A549 (cell line): ENCODE measurements around the gene KAT2A.

Experiments used
- CBX8 ChIP-seq: fragments of 200-600 bp; sonication (generic); IDR thresholded peaks from 2 replicates; pipeline ENCODE4 v1.6.1; 2016
- CEBPB ChIP-seq, 2 experiments: fragments of >200 bp in 1 of 2; sonication (Bioruptor Twin) in 1 of 2; formaldehyde crosslinking in 1 of 2; IDR thresholded peaks; 2 replicates each; pipeline ENCODE4 v1.6.1; 2012 to 2016
- CHD2 ChIP-seq: fragments of 150-350 bp; IDR thresholded peaks from 2 replicates; pipeline ENCODE4 v1.6.1; 2014; ENCODE audit warnings: low read length; ENCODE audit not compliant: partially characterized antibody
- EHMT2 ChIP-seq: fragments of 200-600 bp; sonication (generic); IDR thresholded peaks from 2 replicates; pipeline ENCODE4 v1.6.1; 2016; ENCODE audit warnings: antibody characterized with exemption, low read depth, mild to moderate bottlenecking, moderate library complexity
- POLR2A ChIP-seq: IDR thresholded peaks from 2 replicates; pipeline ENCODE4 v1.6.1; 2012; ENCODE audit warnings: mild to moderate bottlenecking, low read length
- RAD21 ChIP-seq, 2 experiments: fragments of >200 bp in 1 of 2; sonication (Bioruptor Twin) in 1 of 2; formaldehyde crosslinking in 1 of 2; IDR thresholded peaks in 1 of 2; conservative IDR thresholded peaks in 1 of 2; 2 replicates in 1 of 2; 3 replicates in 1 of 2; pipeline ENCODE4 v1.6.1; 2012 to 2018; ENCODE audit warnings: inconsistent platforms in 1 of 2
- RFX5 ChIP-seq: fragments of 450-650 bp; IDR thresholded peaks from 2 replicates; pipeline ENCODE4 v1.7.1; 2014; ENCODE audit warnings: antibody characterized with exemption, mild to moderate bottlenecking, moderate library complexity
- SMC3 ChIP-seq: fragments of >200 bp; sonication (Bioruptor Twin); formaldehyde crosslinking; IDR thresholded peaks from 3 replicates; pipeline ENCODE4 v1.6.1; 2018; ENCODE audit warnings: inconsistent platforms
- TP53 ChIP-seq: fragments of 250-450 bp; sonication (Bioruptor Pico); IDR thresholded peaks from 2 replicates; pipeline ENCODE4 v1.5.0; 2021; ENCODE audit warnings: mild to moderate bottlenecking, moderate library complexity
- ZNF302 ChIP-seq: fragments of 250-450 bp; sonication (Bioruptor Pico); IDR thresholded peaks from 2 replicates; pipeline ENCODE4 v1.9.0; 2021; ENCODE audit warnings: inconsistent platforms, mild to moderate bottlenecking, moderate library complexity
- TF ChIP-seq, protein P1 (sequence below): fragments of >200 bp; sonication (Bioruptor Twin); formaldehyde crosslinking; IDR thresholded peaks from 3 replicates; pipeline ENCODE4 v1.5.1; 2016
- TF ChIP-seq, protein P2 (sequence below): fragments of 200-600 bp; sonication (generic); IDR thresholded peaks from 2 replicates; pipeline ENCODE4 v1.6.1; 2016; ENCODE audit warnings: antibody characterized with exemption, mild to moderate bottlenecking, moderate library complexity

DNA sequence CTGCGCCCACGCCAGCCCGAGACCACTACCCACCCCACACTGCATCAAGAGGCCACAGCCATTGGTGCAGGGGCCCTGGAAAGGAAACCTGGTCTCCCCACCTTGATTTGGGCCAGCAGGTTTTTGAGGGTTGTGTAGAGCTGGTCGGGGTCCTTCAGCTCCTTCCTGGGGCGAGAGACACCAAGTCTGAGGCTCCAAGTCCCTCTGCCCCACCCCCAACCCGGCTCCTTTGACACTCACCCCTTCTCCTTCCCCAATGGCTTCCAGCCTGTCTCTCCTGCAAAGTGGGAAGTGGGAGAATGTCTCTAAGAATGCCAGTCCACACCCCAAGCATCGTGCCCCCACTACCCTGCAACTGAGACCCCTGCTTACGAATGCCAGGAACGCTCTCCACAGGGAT is 7.0 kb downstream of the KAT2A start:
- TF ChIP-seq CBX8, result no peak
- no peak for TF ChIP-seq CHD2
- TF ChIP-seq POLR2A, result no peak
- TF ChIP-seq, protein P1, sequence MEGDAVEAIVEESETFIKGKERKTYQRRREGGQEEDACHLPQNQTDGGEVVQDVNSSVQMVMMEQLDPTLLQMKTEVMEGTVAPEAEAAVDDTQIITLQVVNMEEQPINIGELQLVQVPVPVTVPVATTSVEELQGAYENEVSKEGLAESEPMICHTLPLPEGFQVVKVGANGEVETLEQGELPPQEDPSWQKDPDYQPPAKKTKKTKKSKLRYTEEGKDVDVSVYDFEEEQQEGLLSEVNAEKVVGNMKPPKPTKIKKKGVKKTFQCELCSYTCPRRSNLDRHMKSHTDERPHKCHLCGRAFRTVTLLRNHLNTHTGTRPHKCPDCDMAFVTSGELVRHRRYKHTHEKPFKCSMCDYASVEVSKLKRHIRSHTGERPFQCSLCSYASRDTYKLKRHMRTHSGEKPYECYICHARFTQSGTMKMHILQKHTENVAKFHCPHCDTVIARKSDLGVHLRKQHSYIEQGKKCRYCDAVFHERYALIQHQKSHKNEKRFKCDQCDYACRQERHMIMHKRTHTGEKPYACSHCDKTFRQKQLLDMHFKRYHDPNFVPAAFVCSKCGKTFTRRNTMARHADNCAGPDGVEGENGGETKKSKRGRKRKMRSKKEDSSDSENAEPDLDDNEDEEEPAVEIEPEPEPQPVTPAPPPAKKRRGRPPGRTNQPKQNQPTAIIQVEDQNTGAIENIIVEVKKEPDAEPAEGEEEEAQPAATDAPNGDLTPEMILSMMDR, result no peak
- TF ChIP-seq, protein P2, sequence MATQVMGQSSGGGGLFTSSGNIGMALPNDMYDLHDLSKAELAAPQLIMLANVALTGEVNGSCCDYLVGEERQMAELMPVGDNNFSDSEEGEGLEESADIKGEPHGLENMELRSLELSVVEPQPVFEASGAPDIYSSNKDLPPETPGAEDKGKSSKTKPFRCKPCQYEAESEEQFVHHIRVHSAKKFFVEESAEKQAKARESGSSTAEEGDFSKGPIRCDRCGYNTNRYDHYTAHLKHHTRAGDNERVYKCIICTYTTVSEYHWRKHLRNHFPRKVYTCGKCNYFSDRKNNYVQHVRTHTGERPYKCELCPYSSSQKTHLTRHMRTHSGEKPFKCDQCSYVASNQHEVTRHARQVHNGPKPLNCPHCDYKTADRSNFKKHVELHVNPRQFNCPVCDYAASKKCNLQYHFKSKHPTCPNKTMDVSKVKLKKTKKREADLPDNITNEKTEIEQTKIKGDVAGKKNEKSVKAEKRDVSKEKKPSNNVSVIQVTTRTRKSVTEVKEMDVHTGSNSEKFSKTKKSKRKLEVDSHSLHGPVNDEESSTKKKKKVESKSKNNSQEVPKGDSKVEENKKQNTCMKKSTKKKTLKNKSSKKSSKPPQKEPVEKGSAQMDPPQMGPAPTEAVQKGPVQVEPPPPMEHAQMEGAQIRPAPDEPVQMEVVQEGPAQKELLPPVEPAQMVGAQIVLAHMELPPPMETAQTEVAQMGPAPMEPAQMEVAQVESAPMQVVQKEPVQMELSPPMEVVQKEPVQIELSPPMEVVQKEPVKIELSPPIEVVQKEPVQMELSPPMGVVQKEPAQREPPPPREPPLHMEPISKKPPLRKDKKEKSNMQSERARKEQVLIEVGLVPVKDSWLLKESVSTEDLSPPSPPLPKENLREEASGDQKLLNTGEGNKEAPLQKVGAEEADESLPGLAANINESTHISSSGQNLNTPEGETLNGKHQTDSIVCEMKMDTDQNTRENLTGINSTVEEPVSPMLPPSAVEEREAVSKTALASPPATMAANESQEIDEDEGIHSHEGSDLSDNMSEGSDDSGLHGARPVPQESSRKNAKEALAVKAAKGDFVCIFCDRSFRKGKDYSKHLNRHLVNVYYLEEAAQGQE, result no peak
- no peak for TF ChIP-seq TP53
- no peak for TF ChIP-seq RFX5
- no peak for TF ChIP-seq RAD21 (conservative IDR thresholded peaks at IDR 0.05 in 1 of 2, IDR thresholded peaks at IDR 0.05 in 1 of 2)
- no peak for TF ChIP-seq ZNF302
- TF ChIP-seq SMC3, result no peak
- no peak for TF ChIP-seq EHMT2
- no peak for TF ChIP-seq CEBPB (IDR thresholded peaks at IDR 0.05)
